Transverse colon (tissue), 4 donors: ENCODE measurements around the gene ZNF207.

Experiments used
- CTCF ChIP-seq, 5 experiments: fragments of 200-600 bp in 3 of 5; fragments of 450-650 bp in 2 of 5; sonication (generic) in 3 of 5; IDR thresholded peaks; 1 replicate in 2 of 5; 2 replicates in 3 of 5; pipeline ENCODE4 v1.5.1; 2016 to 2017; ENCODE audit warnings: antibody characterized with exemption in 5 of 5, inconsistent platforms in 3 of 5, mild to moderate bottlenecking in 2 of 5, moderate library complexity in 1 of 5
- EP300 ChIP-seq: sonication (generic); formaldehyde crosslinking; IDR thresholded peaks from one replicate; pipeline ENCODE4 v1.6.1; 2017; ENCODE audit warnings: antibody characterized with exemption, low read depth
- POLR2A ChIP-seq: fragments of 450-650 bp; IDR thresholded peaks from one replicate; pipeline ENCODE4 v1.6.1; 2016; ENCODE audit warnings: antibody characterized with exemption, mild to moderate bottlenecking, moderate library complexity
- POLR2AphosphoS5 ChIP-seq, 3 donors: sonication (generic); formaldehyde crosslinking; IDR thresholded peaks; one replicate each; pipeline ENCODE4 v1.6.1; 2016; ENCODE audit warnings: antibody characterized with exemption in 3 of 3

- peak in 1 of 3 donors; percentile 4 for TF ChIP-seq POLR2AphosphoS5 (IDR thresholded peaks at IDR 0.05)
- TF ChIP-seq CTCF (IDR thresholded peaks at IDR 0.05) = no peak
- TF ChIP-seq POLR2A = no peak
- no peak for TF ChIP-seq EP300
Observed at GRCh38 chr17:32370426-32370825, 20.5 kb downstream of the ZNF207 start.
